ENCODE measurements around the gene NFIX.
"Not testable (repeated sequence)": the region's sequence is repeated elsewhere in the genome, so short reads cannot be mapped to it uniquely, and the experiment has no call there.

- TF ChIP-seq CTCF, POLR2A, EP300, POLR2AphosphoS5 (IDR thresholded peaks at IDR 0.05): not testable (repeated sequence)
These were observed 39.7 kb upstream of the NFIX start for GRCh38 chr19:12955575-12955974.
